Loucy (cell line): ENCODE measurements around the gene EID2.

Experiments used
- H2AFZ ChIP-seq: fragments of 200-600 bp; sonication (generic); 2 replicates; pipeline ENCODE4 v1.6.0; 2016; ENCODE audit warnings: antibody characterized with exemption, mild to moderate bottlenecking, low read length, moderate library complexity
- H3F3A ChIP-seq: fragments of 200-600 bp; 2 replicates; pipeline ENCODE4 v1.6.0; 2016; ENCODE audit warnings: antibody characterized with exemption, low read depth, mild to moderate bottlenecking
- H3K27me3 ChIP-seq: fragments of 200-600 bp; sonication (generic); 2 replicates; pipeline ENCODE4 v1.6.1; 2014; ENCODE audit warnings: low read length, mild to moderate bottlenecking; ENCODE audit not compliant: insufficient read depth, poor library complexity, severe bottlenecking
- H3K36me3 ChIP-seq: fragments of 200-600 bp; sonication (generic); 2 replicates; pipeline ENCODE4 v1.6.1; 2016; ENCODE audit warnings: low read length; ENCODE audit not compliant: insufficient read depth
- H3K4me1 ChIP-seq: fragments of 200-600 bp; sonication (generic); 2 replicates; pipeline ENCODE4 v1.5.1; 2014; ENCODE audit warnings: low read length, mild to moderate bottlenecking; ENCODE audit not compliant: insufficient read depth, poor library complexity, severe bottlenecking
- H3K4me2 ChIP-seq: fragments of 200-600 bp; sonication (generic); 2 replicates; pipeline ENCODE4 v1.6.0; 2014; ENCODE audit warnings: antibody characterized with exemption, low read length, low read depth, mild to moderate bottlenecking; ENCODE audit not compliant: poor library complexity, severe bottlenecking
- H3K4me3 ChIP-seq: fragments of 200-600 bp; sonication (generic); 2 replicates; pipeline ENCODE4 v1.5.1; 2014; ENCODE audit warnings: low read length, mild to moderate bottlenecking, mixed read lengths; ENCODE audit not compliant: poor library complexity, severe bottlenecking
- H3K79me2 ChIP-seq: fragments of 200-600 bp; sonication (generic); 2 replicates; pipeline ENCODE4 v1.6.1; 2014; ENCODE audit warnings: low read length; ENCODE audit not compliant: insufficient read depth
- H3K9ac ChIP-seq: fragments of 200-600 bp; sonication (generic); 2 replicates; pipeline ENCODE4 v1.6.0; 2014; ENCODE audit warnings: mild to moderate bottlenecking, low read depth, low read length, moderate library complexity; ENCODE audit not compliant: poor library complexity, severe bottlenecking
- H3K9me2 ChIP-seq: fragments of 200-600 bp; sonication (generic); replicated peaks from 2 replicates; pipeline ENCODE4 v1.6.1; 2016; ENCODE audit warnings: low read depth, low read length, mixed read lengths
- H3K9me3 ChIP-seq: fragments of 200-600 bp; sonication (generic); 2 replicates; pipeline ENCODE4 v1.6.1; 2014; ENCODE audit warnings: mild to moderate bottlenecking, antibody characterized with exemption, low read length, low read depth; ENCODE audit not compliant: insufficient read depth
- H4K20me1 ChIP-seq: fragments of 200-600 bp; sonication (generic); 2 replicates; pipeline ENCODE4 v1.6.0; 2014; ENCODE audit warnings: antibody characterized with exemption, low read length, mild to moderate bottlenecking; ENCODE audit not compliant: insufficient read depth, poor library complexity, severe bottlenecking
- CTCF ChIP-seq: fragments of 200-600 bp; sonication (generic); conservative IDR thresholded peaks from 2 replicates; pipeline ENCODE4 v1.5.1; 2014; ENCODE audit warnings: mild to moderate bottlenecking, antibody characterized with exemption, low read length
- EZH2phosphoT487 ChIP-seq: fragments of 200-600 bp; IDR thresholded peaks from 2 replicates; pipeline ENCODE4 v1.6.1; 2018; ENCODE audit warnings: antibody characterized with exemption, mild to moderate bottlenecking, moderate library complexity, borderline replicate concordance

Gene EID2

GRCh38 chr19:39531834-39532232, 8.1 kb downstream of the EID2 start:
- Histone ChIP-seq H4K20me1 (no peaks in the 10 kb centered on the region), H3K4me1 (peaks cover 8% of the 10 kb centered on the region), H3K9me3 (no peaks in the 10 kb centered on the region), H3K9ac (peak overlapping the region; percentile 86), H3K79me2 (peaks cover 27% of the 10 kb centered on the region), H3K36me3 (no peaks in the 10 kb centered on the region), H3F3A (no peaks in the 10 kb centered on the region), H3K4me3 (peak overlapping the region; percentile 88), H3K9me2 (no peaks in the 10 kb centered on the region), H3K27me3 (no peaks in the 10 kb centered on the region), H3K4me2 (peak overlapping the region; percentile 69), H2AFZ (no peak overlapping the region)
- no peak for TF ChIP-seq CTCF
- TF ChIP-seq EZH2phosphoT487, result no peak

DNA sequence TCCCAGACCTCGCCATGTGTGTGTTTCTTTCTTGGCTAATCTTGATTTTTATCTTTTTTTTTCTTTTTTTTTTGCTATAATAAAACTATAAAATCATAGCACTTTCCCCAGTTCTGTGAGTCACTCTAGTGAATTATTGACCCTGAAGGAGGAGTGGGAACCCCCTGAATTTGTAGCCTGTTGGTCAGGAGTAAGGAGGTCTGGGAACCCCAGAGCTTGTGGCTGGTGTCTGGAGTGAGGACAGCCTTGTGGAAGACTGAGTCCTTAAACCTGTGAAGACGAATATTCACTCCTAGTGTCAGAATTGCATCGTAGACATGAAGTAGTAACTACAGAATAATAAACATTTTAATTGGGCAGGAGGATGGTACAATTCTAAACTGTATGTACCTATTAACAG, 14.8 kb downstream of the EID2 start:
- Histone ChIP-seq H3K9me3 (no peaks in the 10 kb centered on the region), H2AFZ (no peak overlapping the region), H3K9me2 (no peaks in the 10 kb centered on the region), H3F3A (no peaks in the 10 kb centered on the region), H3K27me3 (no peaks in the 10 kb centered on the region), H3K4me2 (no peak overlapping the region), H3K36me3 (no peaks in the 10 kb centered on the region), H3K79me2 (peaks cover 4% of the 10 kb centered on the region; the same call in 1 of the 2 replicates), H3K4me1 (no peaks in the 10 kb centered on the region), H4K20me1 (no peaks in the 10 kb centered on the region), H3K4me3 (no peak overlapping the region), H3K9ac (no peak overlapping the region)
- TF ChIP-seq CTCF, result no peak
- no peak for TF ChIP-seq EZH2phosphoT487

- H3K36me3 ChIP-seq, result no peaks in the 10 kb centered on the region
- H3F3A ChIP-seq, result no peaks in the 10 kb centered on the region
- H3K79me2 ChIP-seq, result no peaks in the 10 kb centered on the region
- H4K20me1 ChIP-seq, result no peaks in the 10 kb centered on the region
- H3K27me3 ChIP-seq, result no peaks in the 10 kb centered on the region
- no peaks in the 10 kb centered on the region for H3K9me2 ChIP-seq
- H3K9ac ChIP-seq, result no peak overlapping the region
- no peak for TF ChIP-seq EZH2phosphoT487
- H2AFZ ChIP-seq, result no peak overlapping the region
- no peaks in the 10 kb centered on the region for H3K9me3 ChIP-seq
- H3K4me3 ChIP-seq, result no peak overlapping the region
- H3K4me1 ChIP-seq, result no peaks in the 10 kb centered on the region
- H3K4me2 ChIP-seq, result no peak overlapping the region
Measured at GRCh38 chr19:39524495-39524894, 15.5 kb downstream of the EID2 start.
